Measurements from ENCODE around the gene GRID2. TPM values are rescaled to one million over a fixed set of nuclear protein-coding genes. Genes with fewer than 3 reads are reported as not detected.

The GRID2 gene
- total and polyA plus RNA-seq, 9 of the 15 experiments (the other 6 are each of a cell fraction or from before 2014, with no cell fraction given), result 0.04 TPM; not detected in 7

DNA sequence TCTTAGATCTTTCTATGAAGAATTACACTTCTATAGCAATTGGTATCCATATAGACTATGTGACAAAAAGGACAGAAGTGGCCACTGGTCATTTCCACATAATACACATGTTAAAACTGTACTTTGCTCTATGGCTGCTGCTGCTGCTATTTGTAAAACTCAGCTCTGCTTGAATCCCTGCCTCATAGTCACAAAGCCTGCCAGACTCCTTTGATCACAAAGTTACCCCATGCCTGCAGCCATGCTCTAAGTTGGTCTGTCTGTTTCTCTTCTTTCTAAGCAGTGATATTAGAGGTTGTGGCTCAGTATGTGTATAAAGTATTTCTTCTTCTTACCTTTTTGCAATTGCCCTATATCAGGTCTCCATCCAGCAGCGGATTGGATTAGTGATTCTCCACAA lies 210.9 kb downstream of the GRID2 start:
- Histone ChIP-seq H3K9me1 (ENCODE audit: control insufficient read depth, insufficient read depth, low read length) (no peaks in the 10 kb centered on the region), H3K27ac (ENCODE audit: extremely low read depth, low read depth, low read length) (no peak overlapping the region), H3K36me3 (ENCODE audit: control insufficient read depth, insufficient read depth, low read length) (no peaks in the 10 kb centered on the region), H3K4me1 (replicated peaks in 1 of 2; ENCODE audit: control insufficient read depth in 2 of 2, insufficient read depth in 2 of 2, low read length in 2 of 2) (no peaks in the 10 kb centered on the region), H4K20me1 (replicated peaks; ENCODE audit: control insufficient read depth, insufficient read depth, low read length) (no peaks in the 10 kb centered on the region), H3K9me3 (replicated peaks; ENCODE audit: control insufficient read depth, insufficient read depth, low read depth, low read length) (no peaks in the 10 kb centered on the region), H3K9ac (ENCODE audit: insufficient read depth in 1 of 2, low read depth in 2 of 2, low read length in 2 of 2) (no peak overlapping the region), H3K27me3 (ENCODE audit: control insufficient read depth in 2 of 2, insufficient read depth in 2 of 2, low read length in 2 of 2) (no peaks in the 10 kb centered on the region), H3K4me3 (no peak overlapping the region), H3K79me2 (ENCODE audit: control insufficient read depth, insufficient read depth, low read length) (no peaks in the 10 kb centered on the region), H2AFZ (ENCODE audit: low read depth, low read length) (no peak overlapping the region), H3K4me2 (ENCODE audit: insufficient read depth, low read length) (no peak overlapping the region)
- FAIRE-seq (no peak), ATAC-seq (no peak), DNase-seq (ENCODE audit: extremely low read depth in 1 of 4, low spot score in 3 of 4) (no peak)
- in situ Hi-C loops (cut with MboI) (no loop called here), intact Hi-C loops (cut with micrococcal nuclease) (no loop called here)
- POLR2A ChIA-PET, result no interaction called here
- 8% methylated on average over 1 of the region's 1 CpG for WGBS (ENCODE audit: insufficient coverage, low coverage, missing lambda C conversion rate)
- BruUV-seq (replicated peaks), result no TSS peak
- CTCF ChIA-PET (ENCODE audit: low intra/inter-chr PET ratio), result no interaction called here
- TF ChIP-seq, protein P1, sequence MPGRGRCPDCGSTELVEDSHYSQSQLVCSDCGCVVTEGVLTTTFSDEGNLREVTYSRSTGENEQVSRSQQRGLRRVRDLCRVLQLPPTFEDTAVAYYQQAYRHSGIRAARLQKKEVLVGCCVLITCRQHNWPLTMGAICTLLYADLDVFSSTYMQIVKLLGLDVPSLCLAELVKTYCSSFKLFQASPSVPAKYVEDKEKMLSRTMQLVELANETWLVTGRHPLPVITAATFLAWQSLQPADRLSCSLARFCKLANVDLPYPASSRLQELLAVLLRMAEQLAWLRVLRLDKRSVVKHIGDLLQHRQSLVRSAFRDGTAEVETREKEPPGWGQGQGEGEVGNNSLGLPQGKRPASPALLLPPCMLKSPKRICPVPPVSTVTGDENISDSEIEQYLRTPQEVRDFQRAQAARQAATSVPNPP (IDR thresholded peaks at IDR 0.05; ENCODE audit: borderline replicate concordance, insufficient read depth, insufficient read length), result no peak
- TF ChIP-seq, protein P2, sequence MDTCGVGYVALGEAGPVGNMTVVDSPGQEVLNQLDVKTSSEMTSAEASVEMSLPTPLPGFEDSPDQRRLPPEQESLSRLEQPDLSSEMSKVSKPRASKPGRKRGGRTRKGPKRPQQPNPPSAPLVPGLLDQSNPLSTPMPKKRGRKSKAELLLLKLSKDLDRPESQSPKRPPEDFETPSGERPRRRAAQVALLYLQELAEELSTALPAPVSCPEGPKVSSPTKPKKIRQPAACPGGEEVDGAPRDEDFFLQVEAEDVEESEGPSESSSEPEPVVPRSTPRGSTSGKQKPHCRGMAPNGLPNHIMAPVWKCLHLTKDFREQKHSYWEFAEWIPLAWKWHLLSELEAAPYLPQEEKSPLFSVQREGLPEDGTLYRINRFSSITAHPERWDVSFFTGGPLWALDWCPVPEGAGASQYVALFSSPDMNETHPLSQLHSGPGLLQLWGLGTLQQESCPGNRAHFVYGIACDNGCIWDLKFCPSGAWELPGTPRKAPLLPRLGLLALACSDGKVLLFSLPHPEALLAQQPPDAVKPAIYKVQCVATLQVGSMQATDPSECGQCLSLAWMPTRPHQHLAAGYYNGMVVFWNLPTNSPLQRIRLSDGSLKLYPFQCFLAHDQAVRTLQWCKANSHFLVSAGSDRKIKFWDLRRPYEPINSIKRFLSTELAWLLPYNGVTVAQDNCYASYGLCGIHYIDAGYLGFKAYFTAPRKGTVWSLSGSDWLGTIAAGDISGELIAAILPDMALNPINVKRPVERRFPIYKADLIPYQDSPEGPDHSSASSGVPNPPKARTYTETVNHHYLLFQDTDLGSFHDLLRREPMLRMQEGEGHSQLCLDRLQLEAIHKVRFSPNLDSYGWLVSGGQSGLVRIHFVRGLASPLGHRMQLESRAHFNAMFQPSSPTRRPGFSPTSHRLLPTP (IDR thresholded peaks at IDR 0.05; ENCODE audit: borderline replicate concordance, extremely low read depth, insufficient read length), result no peak
- no peak for TF ChIP-seq ZNF668 (CRISPR knock-in tag; IDR thresholded peaks at IDR 0.05)
- no peak for TF ChIP-seq NFIC (IDR thresholded peaks at IDR 0.05)
- no peak for TF ChIP-seq BRD4 (IDR thresholded peaks at IDR 0.05)
- no peak for TF ChIP-seq TCF7 (IDR thresholded peaks at IDR 0.05; ENCODE audit: borderline replicate concordance)
- TF ChIP-seq CBX1 (IDR thresholded peaks at IDR 0.05; ENCODE audit: low read depth), result no peak
- TF ChIP-seq ZNF24 (IDR thresholded peaks at IDR 0.05), result no peak
